OCI-LY1 (cell line): ENCODE data around the gene NIT1.

ENCODE experiments used
- H2AFZ ChIP-seq: fragments of 200-600 bp; sonication (generic), shearing (Covaris generic); 2 replicates; pipeline ENCODE4 v1.6.0; 2014; ENCODE audit warnings: antibody characterized with exemption, mild to moderate bottlenecking, low read length
- H3F3A ChIP-seq: fragments of 200-600 bp; sonication (generic), shearing (Covaris generic); 2 replicates; pipeline ENCODE4 v1.6.0; 2014; ENCODE audit warnings: mild to moderate bottlenecking, antibody characterized with exemption, low read length, moderate library complexity; ENCODE audit not compliant: insufficient read depth
- H3K27ac ChIP-seq: fragments of 200-600 bp; sonication (generic); 2 replicates; pipeline ENCODE4 v1.5.1; 2014; ENCODE audit warnings: low read length, mixed run types, mild to moderate bottlenecking, low read depth; ENCODE audit not compliant: poor library complexity, severe bottlenecking
- H3K27me3 ChIP-seq: fragments of 200-600 bp; sonication (generic); 2 replicates; pipeline ENCODE4 v1.6.0; 2014; ENCODE audit warnings: antibody characterized with exemption, mild to moderate bottlenecking, low read length, moderate library complexity; ENCODE audit not compliant: insufficient read depth
- H3K36me3 ChIP-seq: fragments of 200-600 bp; sonication (generic); 2 replicates; pipeline ENCODE4 v1.6.1; 2014; ENCODE audit warnings: mild to moderate bottlenecking, antibody characterized with exemption, low read length, moderate library complexity, mixed read lengths; ENCODE audit not compliant: insufficient read depth
- H3K4me1 ChIP-seq: fragments of 200-600 bp; sonication (generic); 2 replicates; pipeline ENCODE4 v1.5.1; 2014; ENCODE audit warnings: mild to moderate bottlenecking, low read length, moderate library complexity; ENCODE audit not compliant: insufficient read depth, severe bottlenecking
- H3K4me2 ChIP-seq: fragments of 200-600 bp; sonication (generic), shearing (Covaris generic); 2 replicates; pipeline ENCODE4 v1.6.1; 2014; ENCODE audit warnings: low read length
- H3K4me3 ChIP-seq: fragments of 200-600 bp; sonication (generic); 2 replicates; pipeline ENCODE4 v1.5.1; 2014; ENCODE audit warnings: low read length, low read depth, mild to moderate bottlenecking, mixed read lengths; ENCODE audit not compliant: poor library complexity, severe bottlenecking
- H3K79me2 ChIP-seq: fragments of 200-600 bp; shearing (Covaris generic); 2 replicates; pipeline ENCODE4 v1.6.1; 2016; ENCODE audit warnings: mixed run types, low read length, mixed read lengths; ENCODE audit not compliant: insufficient read depth
- H3K9ac ChIP-seq: fragments of 200-600 bp; sonication (generic), shearing (Covaris generic); 2 replicates; pipeline ENCODE4 v1.6.1; 2014; ENCODE audit warnings: mild to moderate bottlenecking, low read length, mixed read lengths
- H3K9me2 ChIP-seq: fragments of 200-600 bp; sonication (generic), shearing (Covaris generic); 2 replicates; pipeline ENCODE4 v1.6.1; 2014; ENCODE audit warnings: low read depth, mild to moderate bottlenecking, low read length, mixed read lengths
- H3K9me3 ChIP-seq: fragments of 200-600 bp; shearing (Covaris generic); 2 replicates; pipeline ENCODE4 v1.6.1; 2014; ENCODE audit warnings: low read length, mixed read lengths
- H4K20me1 ChIP-seq: fragments of 200-600 bp; sonication (generic), shearing (Covaris generic); 2 replicates; pipeline ENCODE4 v1.6.0; 2016; ENCODE audit warnings: mild to moderate bottlenecking, low read length; ENCODE audit not compliant: insufficient read depth
- EZH2 ChIP-seq: fragments of 200-600 bp; sonication (generic), shearing (Covaris generic); IDR thresholded peaks from 2 replicates; pipeline ENCODE4 v1.8.0; 2017; ENCODE audit warnings: borderline replicate concordance, mixed run types, mild to moderate bottlenecking, antibody characterized with exemption, low read length, moderate library complexity, mixed read lengths
- TF ChIP-seq, protein P1 (sequence below): fragments of 200-600 bp; sonication (generic), shearing (Covaris generic); IDR thresholded peaks from 2 replicates; pipeline ENCODE4 v1.5.1; 2017; ENCODE audit warnings: mild to moderate bottlenecking, antibody characterized with exemption, low read length, moderate library complexity, mixed read lengths

NIT1 gene

DNA sequence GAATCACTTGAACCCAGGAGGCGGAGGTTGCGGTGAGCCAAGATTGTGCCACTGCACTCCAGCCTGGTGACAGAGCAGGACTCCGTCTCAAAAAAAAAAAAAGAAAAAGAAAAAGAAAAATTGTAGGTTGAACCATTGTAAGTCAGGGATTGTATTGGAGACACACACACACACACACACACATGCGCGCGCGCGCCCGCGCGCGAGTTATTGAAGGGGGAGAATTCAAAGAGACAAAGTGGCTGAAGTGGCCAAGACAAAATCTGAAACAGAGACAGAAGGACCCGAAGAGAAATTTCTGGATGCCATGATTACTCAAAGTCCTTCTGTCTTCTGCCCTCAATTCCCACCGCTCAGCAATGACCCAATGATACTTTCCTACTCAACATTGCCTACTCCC is 23.4 kb upstream of the NIT1 start:
- H3K9ac ChIP-seq = no peak overlapping the region
- no peak overlapping the region for H2AFZ ChIP-seq
- no peak overlapping the region for H3K27ac ChIP-seq
- H3K9me3 ChIP-seq = no peaks in the 10 kb centered on the region
- no peak for TF ChIP-seq EZH2
- no peak overlapping the region for H3K4me2 ChIP-seq
- H3K79me2 ChIP-seq = no peaks in the 10 kb centered on the region
- no peaks in the 10 kb centered on the region for H3F3A ChIP-seq
- H4K20me1 ChIP-seq = no peaks in the 10 kb centered on the region
- H3K9me2 ChIP-seq = no peaks in the 10 kb centered on the region
- H3K4me3 ChIP-seq = no peak overlapping the region
- peaks cover 6% of the 10 kb centered on the region for H3K36me3 ChIP-seq
- H3K27me3 ChIP-seq = no peaks in the 10 kb centered on the region; the same call in 1 of the 2 replicates
- peaks cover 16% of the 10 kb centered on the region for H3K4me1 ChIP-seq

DNA sequence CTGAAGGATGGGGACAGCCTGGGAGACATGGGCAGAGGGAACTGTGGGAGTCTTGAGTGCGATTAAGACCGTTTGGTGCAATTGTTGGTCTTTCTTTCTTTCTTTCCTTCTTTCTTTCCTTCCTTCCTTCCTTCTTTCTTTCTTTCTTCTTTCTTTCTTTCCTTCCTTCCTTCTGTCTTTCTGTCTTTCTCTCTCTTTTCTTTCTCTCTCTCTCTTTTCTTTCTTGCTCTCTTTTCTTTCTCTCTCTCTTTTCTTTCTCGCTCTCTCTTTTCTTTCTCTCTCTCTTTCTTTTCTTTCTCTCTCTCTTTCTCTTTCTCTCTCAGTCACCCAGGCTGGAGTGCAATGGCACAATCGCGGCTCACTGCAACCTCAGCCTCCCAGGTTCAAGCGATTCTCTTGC is 22.7 kb upstream of the NIT1 start:
- no peak overlapping the region for H3K9ac ChIP-seq
- H3K36me3 ChIP-seq = peaks cover 13% of the 10 kb centered on the region
- no peak overlapping the region for H3K4me2 ChIP-seq
- no peaks in the 10 kb centered on the region for H4K20me1 ChIP-seq
- H3K4me3 ChIP-seq = no peak overlapping the region
- H3K79me2 ChIP-seq = no peaks in the 10 kb centered on the region
- no peaks in the 10 kb centered on the region for H3K9me3 ChIP-seq
- H3F3A ChIP-seq = no peaks in the 10 kb centered on the region
- no peak overlapping the region for H3K27ac ChIP-seq
- TF ChIP-seq, protein P1, sequence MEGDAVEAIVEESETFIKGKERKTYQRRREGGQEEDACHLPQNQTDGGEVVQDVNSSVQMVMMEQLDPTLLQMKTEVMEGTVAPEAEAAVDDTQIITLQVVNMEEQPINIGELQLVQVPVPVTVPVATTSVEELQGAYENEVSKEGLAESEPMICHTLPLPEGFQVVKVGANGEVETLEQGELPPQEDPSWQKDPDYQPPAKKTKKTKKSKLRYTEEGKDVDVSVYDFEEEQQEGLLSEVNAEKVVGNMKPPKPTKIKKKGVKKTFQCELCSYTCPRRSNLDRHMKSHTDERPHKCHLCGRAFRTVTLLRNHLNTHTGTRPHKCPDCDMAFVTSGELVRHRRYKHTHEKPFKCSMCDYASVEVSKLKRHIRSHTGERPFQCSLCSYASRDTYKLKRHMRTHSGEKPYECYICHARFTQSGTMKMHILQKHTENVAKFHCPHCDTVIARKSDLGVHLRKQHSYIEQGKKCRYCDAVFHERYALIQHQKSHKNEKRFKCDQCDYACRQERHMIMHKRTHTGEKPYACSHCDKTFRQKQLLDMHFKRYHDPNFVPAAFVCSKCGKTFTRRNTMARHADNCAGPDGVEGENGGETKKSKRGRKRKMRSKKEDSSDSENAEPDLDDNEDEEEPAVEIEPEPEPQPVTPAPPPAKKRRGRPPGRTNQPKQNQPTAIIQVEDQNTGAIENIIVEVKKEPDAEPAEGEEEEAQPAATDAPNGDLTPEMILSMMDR = no peak
- no peak for TF ChIP-seq EZH2
- H3K4me1 ChIP-seq = peaks cover 16% of the 10 kb centered on the region
- no peaks in the 10 kb centered on the region for H3K9me2 ChIP-seq
- H2AFZ ChIP-seq = no peak overlapping the region
- H3K27me3 ChIP-seq = no peaks in the 10 kb centered on the region; the same call in 1 of the 2 replicates

DNA sequence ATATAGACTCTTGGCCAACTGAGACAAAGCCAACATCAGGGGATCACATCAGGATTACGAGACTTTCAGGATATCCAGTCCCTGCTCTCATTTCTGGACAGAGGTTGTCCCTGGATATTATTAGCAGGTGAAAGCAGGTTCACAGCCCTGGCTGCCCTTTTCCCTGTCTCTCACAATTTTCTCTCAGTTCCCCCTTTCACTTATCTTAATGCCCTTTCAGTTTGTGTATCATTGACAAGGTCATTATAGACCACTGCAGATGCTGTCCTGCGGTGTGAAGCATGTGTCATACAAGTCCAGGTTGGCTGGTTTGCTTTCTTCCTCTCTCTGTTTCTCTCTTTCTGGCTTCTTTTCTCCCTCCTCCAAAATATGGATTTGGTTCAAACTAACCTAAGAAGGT is 21.9 kb upstream of the NIT1 start:
- Histone ChIP-seq H3K27me3 (no peaks in the 10 kb centered on the region; the same call in 1 of the 2 replicates), H3K27ac (no peak overlapping the region), H3K9me3 (no peaks in the 10 kb centered on the region), H3K36me3 (peaks cover 18% of the 10 kb centered on the region), H3K9me2 (no peaks in the 10 kb centered on the region), H2AFZ (no peak overlapping the region), H3K4me2 (no peak overlapping the region), H3K4me3 (no peak overlapping the region), H3K79me2 (no peaks in the 10 kb centered on the region), H3K4me1 (peaks cover 16% of the 10 kb centered on the region), H3F3A (no peaks in the 10 kb centered on the region; the same call in 1 of the 2 replicates), H4K20me1 (no peaks in the 10 kb centered on the region), H3K9ac (no peak overlapping the region)
- TF ChIP-seq, protein P1 = no peak
- TF ChIP-seq EZH2 = no peak

DNA sequence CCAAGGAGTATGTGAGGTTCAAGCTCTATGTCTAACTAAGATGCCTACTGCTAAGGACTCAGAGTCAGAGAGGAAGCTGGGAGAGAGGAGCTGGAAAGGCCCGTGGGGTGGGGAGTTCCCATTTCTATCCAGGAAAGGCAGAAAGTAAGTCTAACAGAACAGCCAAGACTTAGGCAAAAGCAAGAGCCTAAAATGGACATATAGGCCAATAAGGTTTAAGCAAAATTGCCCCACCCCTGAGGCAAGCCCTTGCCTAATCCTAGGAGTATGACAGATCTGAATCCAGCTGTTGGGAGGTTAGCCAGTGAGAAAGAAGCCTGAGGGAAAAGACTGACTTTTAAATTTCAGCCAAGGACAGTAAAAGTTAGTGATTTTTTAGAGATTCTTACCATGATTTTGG is 21.4 kb upstream of the NIT1 start:
- Histone ChIP-seq H3F3A (no peaks in the 10 kb centered on the region; the same call in 1 of the 2 replicates), H3K27me3 (no peaks in the 10 kb centered on the region; the same call in 1 of the 2 replicates), H3K4me2 (no peak overlapping the region), H3K36me3 (peaks cover 21% of the 10 kb centered on the region), H3K27ac (no peak overlapping the region), H3K9ac (no peak overlapping the region), H4K20me1 (no peaks in the 10 kb centered on the region), H3K4me3 (no peak overlapping the region), H3K9me3 (no peaks in the 10 kb centered on the region), H3K9me2 (no peaks in the 10 kb centered on the region), H3K79me2 (no peaks in the 10 kb centered on the region), H3K4me1 (peaks cover 16% of the 10 kb centered on the region), H2AFZ (no peak overlapping the region)
- no peak for TF ChIP-seq EZH2
- TF ChIP-seq, protein P1 = no peak
